NCI-H774 (cell line): Measurements from ENCODE around the gene UGGT2.
"Not testable (repeated sequence)": the region's sequence is repeated elsewhere in the genome, so short reads cannot be mapped to it uniquely, and the experiment has no call there.

Experiments
- DNase-seq: peaks from one replicate; lab custom pipeline; 2025; lab: John Stamatoyannopoulos, UW

UGGT2 gene

DNA sequence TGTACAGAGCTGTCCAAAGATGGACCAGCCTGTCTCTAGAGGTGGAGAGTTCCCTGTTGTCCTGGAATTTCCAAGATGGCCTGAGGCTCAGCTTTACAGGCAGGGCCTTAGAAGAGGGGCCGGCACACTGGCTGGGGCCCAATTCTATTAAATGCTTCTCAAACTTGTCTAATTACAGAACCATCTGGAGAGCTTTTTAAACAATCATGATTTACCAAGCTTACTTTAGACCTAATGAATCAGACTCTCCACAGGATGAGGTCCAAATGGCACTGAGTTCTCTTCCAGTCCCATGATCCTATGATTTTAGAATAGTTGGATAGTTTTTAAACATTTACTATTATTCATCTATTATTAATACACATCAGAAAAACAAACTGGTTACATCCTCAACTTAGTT is 252.8 kb downstream of the UGGT2 start:
- no peak for DNase-seq

DNA sequence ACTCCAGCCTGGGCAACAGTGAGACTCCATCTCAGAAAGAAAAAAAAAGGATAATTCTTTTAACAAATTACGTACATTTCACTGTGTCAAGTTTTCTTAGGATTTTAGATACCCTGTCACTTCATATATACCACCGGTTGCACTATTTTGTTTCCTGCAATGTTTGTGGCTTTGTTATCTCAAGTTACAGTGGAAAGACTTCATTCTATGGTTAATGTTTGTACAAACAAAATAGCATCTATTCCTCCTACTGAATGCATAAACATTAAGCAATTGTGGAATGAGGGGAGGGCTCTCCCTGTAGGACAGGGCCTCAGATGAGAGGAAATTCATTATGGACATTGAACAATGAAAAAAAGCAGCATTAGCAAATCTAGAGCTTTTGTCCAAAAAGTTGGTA is 256.2 kb downstream of the UGGT2 start:
- DNase-seq, result no peak

DNA sequence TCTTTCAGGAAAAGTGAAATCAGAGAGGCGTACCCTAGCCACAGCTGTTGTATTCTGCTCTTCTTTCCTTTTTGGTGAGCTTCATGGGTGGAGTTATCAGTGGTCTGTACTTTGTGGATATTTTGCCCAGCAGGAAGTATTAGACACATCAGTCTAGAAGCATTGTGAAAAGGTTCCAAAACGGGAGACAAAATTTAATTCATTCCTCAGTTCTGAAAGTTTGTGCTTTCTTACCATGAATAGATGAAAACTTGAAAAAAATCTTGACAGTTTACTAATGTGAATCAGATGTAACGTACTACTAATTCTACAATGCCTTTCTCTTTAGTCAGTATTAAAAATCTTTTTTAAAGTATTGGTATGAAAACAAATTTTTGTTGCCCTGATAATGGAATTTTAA is 259.4 kb downstream of the UGGT2 start:
- no peak for DNase-seq

DNA sequence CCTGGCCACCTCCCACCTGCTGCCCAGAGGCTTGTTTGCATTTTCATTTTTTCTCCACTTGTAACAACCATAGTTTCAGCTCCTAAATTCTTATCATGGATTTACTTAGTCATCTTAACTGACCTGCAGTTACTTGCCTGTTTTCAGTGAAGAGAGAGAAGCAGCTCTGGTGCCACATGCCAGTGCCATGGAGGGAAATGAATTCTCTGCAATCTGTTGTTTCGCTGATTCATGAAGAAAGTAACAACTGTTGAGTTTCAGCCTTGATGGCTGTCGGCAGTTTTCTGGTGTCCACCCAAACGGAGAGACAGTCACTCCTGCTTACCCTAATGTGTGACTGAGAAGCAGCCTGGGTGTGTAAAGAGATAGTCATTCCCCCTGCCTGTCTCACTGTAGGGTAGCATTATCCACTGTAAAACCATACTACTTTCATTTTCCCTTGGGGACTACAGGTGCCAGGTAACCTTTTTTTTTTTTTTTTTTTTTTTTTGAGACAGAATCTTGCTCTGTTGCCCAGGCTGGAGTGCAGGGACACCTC is 260.1 kb downstream of the UGGT2 start:
- no peak for DNase-seq

DNA sequence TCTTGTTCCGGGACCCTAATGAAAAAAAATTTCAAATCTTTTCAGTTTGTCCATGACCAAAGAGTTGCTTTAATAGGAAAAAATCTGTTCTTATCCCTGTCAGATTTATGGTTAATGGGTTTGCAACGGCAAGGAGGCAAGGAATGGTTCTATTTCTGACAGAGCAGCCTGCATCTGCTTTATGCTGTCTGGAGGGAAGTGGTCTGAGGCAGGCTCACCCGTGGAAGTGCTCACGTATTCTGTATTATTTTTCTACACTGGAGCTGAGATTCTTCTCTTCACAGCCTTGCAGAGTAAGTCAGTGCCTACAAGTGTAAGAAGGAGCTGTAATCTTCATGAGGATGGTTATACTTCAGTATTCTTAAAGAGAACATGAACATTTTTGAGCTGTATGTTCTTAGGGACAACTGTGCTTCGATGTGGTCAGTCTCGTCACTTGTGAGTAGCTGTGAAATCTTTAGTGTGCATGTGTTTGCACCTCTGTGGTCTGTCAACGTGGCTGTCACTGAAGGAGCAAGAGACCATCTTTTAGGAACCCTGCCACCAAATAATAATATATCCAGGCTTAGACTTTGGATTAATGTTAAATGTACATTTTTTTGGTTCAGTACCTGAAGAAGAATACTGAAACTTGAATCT is 262.0 kb downstream of the UGGT2 start:
- no peak for DNase-seq

DNA sequence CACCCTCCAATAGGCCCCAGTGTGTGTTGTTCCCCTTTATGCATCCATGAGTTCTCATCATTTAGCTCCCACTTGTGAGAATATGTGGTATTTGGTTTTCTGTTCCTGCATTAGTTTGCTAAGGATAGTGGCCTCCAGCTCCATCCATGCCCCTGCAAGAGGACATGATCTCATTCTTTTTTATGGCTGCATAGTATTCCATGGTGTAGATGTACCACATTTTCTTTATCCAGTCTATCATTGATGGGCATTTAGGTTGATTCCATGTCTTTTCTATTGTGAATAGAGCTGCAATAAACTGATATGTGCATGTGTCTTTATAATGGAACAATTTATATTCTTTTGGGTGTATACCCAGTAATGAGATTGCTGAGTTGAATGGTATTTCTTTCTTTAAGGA is 263.9 kb downstream of the UGGT2 start:
- DNase-seq, result not testable (repeated sequence)

DNA sequence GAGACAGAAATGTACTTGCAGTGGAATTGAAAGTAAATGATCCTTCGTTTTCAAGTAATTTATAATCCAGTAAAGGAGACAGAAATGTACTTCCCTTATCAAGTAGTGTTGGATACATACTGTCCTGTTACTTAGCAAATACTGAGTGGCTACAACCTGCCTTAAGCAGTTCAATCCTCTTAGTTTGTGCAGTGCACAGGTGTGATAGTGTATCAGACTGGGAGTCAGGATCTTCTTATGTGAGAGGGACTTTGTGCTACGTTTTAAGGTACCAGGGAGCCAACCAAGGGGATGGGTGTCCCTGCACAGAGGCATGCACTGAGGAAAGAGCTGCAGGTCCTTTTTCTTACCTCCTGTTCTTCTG is 265.1 kb downstream of the UGGT2 start:
- DNase-seq, result no peak

DNA sequence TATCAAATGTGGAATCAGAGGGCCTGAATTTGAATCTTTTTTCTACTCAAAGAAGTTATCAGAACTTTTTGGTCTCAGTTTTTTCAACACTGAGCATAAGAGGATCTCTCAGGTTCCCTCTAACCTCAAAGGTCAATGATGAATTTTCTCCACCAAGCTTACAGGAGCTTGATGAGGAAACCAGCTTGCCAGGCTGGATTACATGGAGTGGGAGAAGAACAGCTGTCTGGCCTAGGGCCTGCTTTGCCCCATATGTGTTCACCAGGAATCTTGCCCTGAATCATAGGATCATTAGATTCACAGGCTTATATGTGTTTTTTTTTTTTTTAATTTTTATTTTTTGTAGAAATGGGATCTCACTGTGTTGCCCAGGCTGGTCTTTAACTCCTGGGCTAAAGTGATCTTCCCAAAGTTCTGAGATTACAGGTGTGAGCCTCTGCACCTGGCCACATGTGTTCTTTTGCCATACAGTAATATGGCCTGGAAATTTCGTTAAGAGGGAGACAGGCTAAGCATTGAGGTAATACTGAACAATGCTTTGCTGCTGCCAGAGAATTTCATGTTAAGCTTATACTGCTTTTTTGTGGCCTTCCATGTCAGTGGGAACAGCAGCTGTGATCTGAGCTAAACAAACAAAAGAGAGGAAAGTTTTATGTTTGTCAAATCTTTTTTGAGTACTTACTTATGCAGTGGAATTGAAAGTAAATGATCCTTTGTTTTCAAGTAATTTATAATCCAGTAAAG is 265.7 kb downstream of the UGGT2 start:
- no peak for DNase-seq

DNA sequence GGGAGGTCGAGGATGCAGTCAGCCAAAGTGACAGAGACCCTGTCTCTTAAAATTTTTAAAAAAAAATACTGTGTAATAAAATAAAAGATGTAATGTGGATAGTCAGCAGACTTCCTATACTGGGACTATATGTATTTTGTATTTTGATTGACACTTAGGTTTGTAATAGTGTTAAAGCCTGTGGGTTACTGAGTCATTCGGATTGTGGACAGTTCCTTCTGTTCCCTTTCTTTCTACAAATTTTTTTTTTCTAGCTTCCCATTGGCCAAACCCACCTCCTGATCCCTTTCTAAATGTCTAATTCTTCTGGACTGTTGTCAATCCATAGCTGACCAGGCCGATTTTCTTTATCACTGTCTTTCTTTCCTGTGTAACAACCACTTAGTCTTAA is 268.3 kb downstream of the UGGT2 start:
- DNase-seq, result no peak

DNA sequence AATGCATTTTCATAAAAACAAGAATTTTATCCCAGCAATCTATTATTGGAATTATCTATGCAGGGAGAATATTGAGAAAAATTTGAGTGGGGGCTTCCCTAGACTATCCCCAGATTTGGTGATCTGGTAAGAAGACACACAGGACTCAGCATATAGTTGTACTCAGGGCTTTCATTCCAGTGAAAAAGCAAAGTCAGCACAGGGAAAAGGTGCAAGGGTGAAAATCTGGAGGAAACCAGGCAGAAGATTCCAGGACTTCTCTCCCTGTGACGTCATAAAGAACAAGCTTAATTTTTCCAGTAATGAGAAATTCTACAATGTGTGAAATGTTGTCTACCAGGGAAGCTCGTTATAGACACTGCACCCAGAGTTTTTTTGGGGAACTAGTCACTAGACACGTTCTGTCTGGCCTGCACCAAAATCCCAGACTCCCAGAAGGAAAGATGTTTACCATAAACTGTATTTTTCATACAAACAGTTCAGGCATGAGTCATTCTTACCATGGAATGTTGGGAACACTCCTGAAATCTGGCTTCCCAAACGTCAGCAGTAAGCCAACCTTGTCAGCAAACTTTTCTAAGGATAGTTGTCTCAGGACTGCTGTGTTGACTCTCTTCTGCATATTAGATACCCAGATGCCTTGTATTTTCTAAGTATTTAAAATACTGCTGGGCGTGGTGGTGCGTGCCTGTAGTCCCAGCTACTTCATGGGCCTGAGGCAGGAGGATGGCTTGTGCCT is 268.9 kb downstream of the UGGT2 start:
- DNase-seq, result no peak

DNA sequence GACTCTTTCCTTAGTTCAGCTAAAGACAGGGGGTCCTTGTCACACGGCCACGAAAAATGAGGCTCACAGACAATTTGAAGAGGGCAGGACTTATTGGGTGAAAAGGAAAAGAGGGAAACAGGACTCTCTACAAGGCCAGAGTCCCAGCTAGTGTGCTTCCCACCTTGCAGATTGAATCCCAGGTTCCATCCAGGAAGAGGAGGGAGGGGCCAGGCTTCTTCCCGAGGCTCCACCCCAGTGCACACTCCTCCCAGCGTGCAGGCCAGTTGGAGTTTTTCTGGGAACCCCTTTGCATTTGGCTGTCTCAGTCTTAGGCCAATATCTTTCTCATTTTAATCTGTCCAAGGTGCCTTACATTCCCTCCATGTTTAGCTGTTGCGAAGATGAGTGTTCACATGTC is 269.5 kb downstream of the UGGT2 start:
- no peak for DNase-seq

DNA sequence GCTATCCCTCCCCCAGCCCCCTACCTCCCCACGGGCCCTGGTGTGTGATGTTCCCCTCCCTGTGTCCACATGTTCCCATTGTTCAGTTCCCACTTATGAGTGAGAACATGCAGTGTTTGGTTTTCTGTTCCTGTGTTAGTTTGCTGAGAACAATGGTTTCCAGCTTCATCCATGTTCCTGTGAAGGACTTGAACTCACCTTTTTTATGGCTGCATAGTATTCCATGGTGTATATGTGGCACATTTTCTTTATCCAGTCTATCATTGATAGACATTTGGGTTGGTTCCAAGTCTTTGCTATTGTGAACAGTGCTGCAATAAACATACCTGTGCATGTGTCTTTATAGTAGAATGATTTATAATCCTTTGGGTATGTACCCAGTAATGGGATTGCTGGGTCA is 271.3 kb downstream of the UGGT2 start:
- not testable (repeated sequence) for DNase-seq

DNA sequence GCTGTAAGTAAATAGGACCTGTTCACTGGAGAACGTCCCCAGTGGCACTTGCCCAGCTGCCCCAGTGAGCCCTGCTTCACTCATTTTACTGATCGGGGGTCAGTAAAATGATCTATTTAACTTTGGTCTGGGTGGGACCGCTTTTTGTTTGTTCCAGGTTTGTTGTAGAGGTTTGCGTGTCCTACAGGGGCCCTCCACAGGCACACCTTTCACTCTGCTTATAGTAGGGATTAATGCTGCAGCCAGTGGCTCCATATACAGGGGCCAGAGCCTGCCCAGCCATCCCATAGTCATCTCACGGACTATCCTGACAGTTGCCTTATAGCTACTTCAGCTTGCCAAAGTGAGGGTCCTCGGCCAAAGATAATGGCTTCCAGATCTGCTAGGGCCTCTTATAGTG is 272.2 kb downstream of the UGGT2 start:
- no peak for DNase-seq

DNA sequence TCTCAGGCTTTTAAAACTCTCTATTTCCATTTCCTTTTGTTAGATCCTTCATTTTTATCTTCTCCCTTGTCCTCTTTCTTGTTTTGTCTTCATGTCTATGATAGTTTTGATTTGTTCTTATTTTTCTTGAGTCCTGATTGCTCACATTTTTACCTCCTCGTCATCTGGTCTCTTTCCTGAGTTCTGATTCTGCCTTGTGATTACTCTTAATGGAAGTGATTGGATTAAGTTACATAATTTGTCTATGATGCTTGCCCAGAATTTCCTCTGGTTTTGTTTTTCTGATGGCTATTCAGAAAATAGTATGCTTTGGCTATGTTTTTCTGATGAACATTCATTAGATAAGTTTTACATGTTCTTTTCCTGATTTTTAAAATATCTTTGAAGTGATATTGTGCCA is 273.7 kb downstream of the UGGT2 start:
- no peak for DNase-seq

DNA sequence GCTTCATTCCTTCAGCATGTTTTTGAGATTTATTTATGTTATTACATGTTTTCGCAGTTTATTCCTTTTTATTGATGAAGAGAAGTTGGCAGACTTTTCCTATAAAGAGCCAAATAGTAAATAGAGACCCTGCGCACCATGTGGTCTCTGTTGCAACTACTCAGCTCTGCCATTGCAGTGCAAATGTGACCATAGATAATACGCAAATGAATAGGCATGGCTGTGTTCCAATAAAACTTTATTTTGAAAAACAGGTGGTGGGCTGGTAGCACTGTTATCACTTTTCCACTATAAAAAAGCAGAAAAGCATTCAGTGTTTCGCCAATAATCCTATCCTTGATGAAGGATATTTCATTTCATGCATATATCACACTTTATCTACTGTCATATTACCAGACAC is 281.3 kb downstream of the UGGT2 start:
- no peak for DNase-seq

DNA sequence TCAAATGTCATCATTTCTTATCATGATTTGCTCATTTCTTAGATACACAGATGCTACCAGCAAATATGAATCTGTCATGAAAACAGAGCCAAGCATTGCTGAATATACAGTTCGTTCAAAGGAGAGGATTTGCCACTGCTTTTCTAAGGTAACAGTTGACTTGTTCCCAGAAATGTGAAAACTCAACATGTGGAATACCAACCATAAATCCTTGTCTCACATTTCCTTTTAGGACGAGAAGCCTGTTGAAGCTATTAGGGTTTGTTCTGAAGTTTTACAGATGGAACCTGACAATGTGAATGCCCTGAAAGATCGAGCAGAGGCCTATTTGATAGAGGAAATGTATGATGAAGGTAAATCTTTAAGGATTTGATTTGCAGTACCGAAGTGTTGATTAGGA is 289.6 kb downstream of the UGGT2 start:
- no peak for DNase-seq

DNA sequence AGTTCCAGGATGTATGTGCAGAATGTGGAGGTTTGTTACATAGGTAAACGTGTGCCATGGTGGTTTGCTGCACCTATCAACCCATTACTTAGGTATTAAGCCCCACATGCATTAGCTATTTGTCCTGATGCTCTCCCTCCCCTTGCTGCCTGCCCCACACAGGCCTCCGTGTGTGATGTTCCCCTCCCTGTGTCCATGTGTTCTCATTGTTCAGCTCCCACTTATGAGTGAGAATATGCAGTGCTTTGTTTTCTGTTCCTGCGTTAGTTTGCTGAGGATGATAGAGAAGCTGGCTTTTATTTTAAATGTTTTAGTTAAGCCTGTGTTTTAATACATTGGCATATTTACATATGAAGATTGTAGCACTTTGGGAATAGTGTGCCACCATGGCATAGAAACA is 290.6 kb downstream of the UGGT2 start:
- DNase-seq, result not testable (repeated sequence)

DNA sequence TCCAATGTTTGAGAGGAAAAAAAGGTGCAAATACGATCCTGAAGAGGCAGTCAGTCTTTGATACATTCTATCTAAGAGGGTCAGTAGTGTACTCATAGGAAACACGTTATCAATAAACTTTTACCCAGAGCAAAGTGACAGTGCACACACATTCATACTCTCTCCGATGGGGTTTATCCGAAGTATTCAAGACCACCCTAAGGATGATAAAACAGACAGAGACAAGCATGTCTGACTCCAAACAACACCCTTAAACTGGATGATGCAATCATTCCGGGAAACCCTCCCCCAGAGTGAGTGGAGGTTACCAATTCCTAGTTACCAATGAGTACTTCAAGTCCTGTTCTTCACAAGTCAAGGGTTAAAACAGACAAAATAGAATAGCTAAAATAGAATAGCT is 297.1 kb downstream of the UGGT2 start:
- DNase-seq, result no peak

DNA sequence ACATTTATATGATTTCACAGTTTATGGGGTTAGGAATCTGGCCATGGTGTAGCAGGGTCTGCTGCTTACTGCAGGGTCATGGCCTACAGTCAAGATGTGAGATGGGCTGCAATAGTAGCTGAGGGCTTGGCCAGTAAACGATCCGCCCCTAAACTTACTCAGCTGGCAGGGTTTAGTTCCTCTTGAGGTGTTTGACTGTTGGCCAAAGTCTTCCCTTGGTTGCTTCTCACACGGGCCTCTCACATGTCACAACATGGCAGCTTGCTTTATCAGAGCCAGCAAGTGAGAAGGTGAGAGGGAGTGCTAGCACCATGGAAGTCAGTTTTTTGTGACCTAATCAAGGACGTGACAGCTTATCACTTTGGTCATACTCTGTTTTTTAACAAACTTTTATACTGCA is 299.1 kb downstream of the UGGT2 start:
- DNase-seq, result no peak

DNA sequence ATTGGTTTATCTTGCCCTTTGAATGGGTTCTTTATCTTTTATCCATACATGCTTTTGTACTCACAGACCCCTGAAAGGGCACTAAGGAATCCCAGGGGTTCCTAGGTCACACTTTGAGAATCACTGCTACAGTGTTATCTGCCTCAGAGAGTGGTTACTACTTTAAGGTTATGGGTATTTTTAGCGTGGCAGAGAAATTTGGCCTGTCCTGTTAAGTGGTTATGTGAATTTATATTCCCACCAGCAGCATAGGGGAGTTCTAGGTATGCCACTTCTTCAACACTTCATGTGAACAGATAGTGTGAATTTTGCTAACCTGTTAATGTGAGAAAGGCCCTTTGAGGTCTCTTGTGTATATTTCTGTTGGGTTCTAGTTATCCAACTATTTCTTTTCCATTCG is 300.5 kb downstream of the UGGT2 start:
- DNase-seq, result no peak
